Sigmoid colon (tissue), 7 donors: Measurements from ENCODE around the gene EN2. TPM values are rescaled to one million over a fixed set of nuclear protein-coding genes. Genes with fewer than 3 reads are reported as not detected.

ENCODE experiments used
- DNase-seq: peaks from one replicate; pipeline ENCODE4 v3.0.0-alpha.2; 2019
- H3K27ac ChIP-seq, 4 donors: fragments of 200-600 bp; sonication (generic); one replicate each; pipeline ENCODE4 v1.5.1; 2016 to 2019; ENCODE audit warnings: mild to moderate bottlenecking in 1 of 4
- H3K27me3 ChIP-seq, 3 donors: fragments of 200-600 bp; sonication (generic); one replicate each; pipeline ENCODE4 v1.5.1; 2019; ENCODE audit warnings: mild to moderate bottlenecking in 1 of 3
- H3K36me3 ChIP-seq, 4 donors: fragments of 200-600 bp; sonication (generic); one replicate each; pipeline ENCODE4 v1.5.1; 2016 to 2019
- H3K4me1 ChIP-seq, 4 donors: fragments of 200-600 bp; sonication (generic); one replicate each; pipeline ENCODE4 v1.5.1; 2017 to 2019
- H3K4me3 ChIP-seq, 4 donors: fragments of 200-600 bp; sonication (generic); one replicate each; pipeline ENCODE4 v1.5.1; 2017 to 2019; ENCODE audit warnings: mild to moderate bottlenecking in 2 of 4, moderate library complexity in 1 of 4
- H3K9me3 ChIP-seq, 4 donors: fragments of 200-600 bp in 3 of 4; sonication (generic) in 3 of 4; one replicate each; pipeline versions ENCODE4 v1.5.1 to v1.6.1; 2013 to 2019
- CTCF ChIP-seq, 4 experiments: fragments of 450-650 bp in 3 of 4; fragments of 200-600 bp in 1 of 4; IDR thresholded peaks; one replicate each; pipeline ENCODE4 v1.5.1; 2016 to 2019; ENCODE audit warnings: antibody characterized with exemption in 4 of 4, mild to moderate bottlenecking in 3 of 4, moderate library complexity in 2 of 4
- EP300 ChIP-seq, 4 donors: sonication (generic); formaldehyde crosslinking; IDR thresholded peaks; one replicate each; pipeline ENCODE4 v1.6.1; 2017; ENCODE audit warnings: antibody characterized with exemption in 4 of 4
- POLR2A ChIP-seq, 2 donors: fragments of 450-650 bp; IDR thresholded peaks; one replicate each; pipeline ENCODE4 v1.6.1; 2016; ENCODE audit warnings: antibody characterized with exemption in 2 of 2, mild to moderate bottlenecking in 2 of 2, moderate library complexity in 2 of 2
- POLR2AphosphoS5 ChIP-seq, 4 donors: sonication (generic); formaldehyde crosslinking; IDR thresholded peaks; one replicate each; pipeline ENCODE4 v1.6.1; 2017; ENCODE audit warnings: antibody characterized with exemption in 4 of 4
- WGBS, 2 donors: extraction: QIAGEN DNeasy Blood & Tissue Kit; methylation state at CpG; one replicate each; pipeline ENCODE4 v1.1.7; 2013; 5-methylcytosine and 5-hydroxymethylcytosine counted together
- intact Hi-C: fragments of 100-400 bp; cut with DNase I; formaldehyde crosslinking; loops from one replicate; pipeline ENCODE4 v1.15.1; 2023
- polyA plus RNA-seq, 3 donors: library from polyadenylated mRNA; stranded (reverse); fragments of 200-250 nt; gene quantifications; one replicate each; pipeline ENCODE4 v1.2.3, GENCODE V29; 2013
- total RNA-seq, 4 donors: library from RNA; depleted of rRNA; stranded (reverse); fragments of >200 nt; gene quantifications; one replicate each; pipeline ENCODE4 v1.1.0, GENCODE V29; 2016
- donor health status: healthy with polysubstance abuse.
- donor health status: Bipolar disorder and iron deficiency.
- donor health status: healthy.

EN2 gene
- total and polyA plus RNA-seq, 7 donors, result 0.14 to 0.16 TPM; not detected in 5

- H3K4me3 ChIP-seq, result no peak overlapping the region
- WGBS, 2 donors, result 77 to 89% methylated on average over 18 of the region's 18 CpGs
- intact Hi-C loops, result no loop called here
- no peak overlapping the region for H3K27ac ChIP-seq
- H3K36me3 ChIP-seq, result no peaks in the 10 kb centered on the region
- peaks cover 9 to 77% (median 32%) of the 10 kb centered on the region in 3 donors for H3K27me3 ChIP-seq
- no peaks in the 10 kb centered on the region for H3K9me3 ChIP-seq
- TF ChIP-seq EP300 (IDR thresholded peaks at IDR 0.05), result no peak
- TF ChIP-seq CTCF (IDR thresholded peaks at IDR 0.05), result no peak
- TF ChIP-seq POLR2A (IDR thresholded peaks at IDR 0.05), result no peak
- TF ChIP-seq POLR2AphosphoS5 (IDR thresholded peaks at IDR 0.05), result no peak
- DNase-seq, result no peak
- peaks cover 0 to 15% (median 9%) of the 10 kb centered on the region in 4 donors for H3K4me1 ChIP-seq
Observed at GRCh38 chr7:155486783-155487508, 29.0 kb downstream of the EN2 start.

DNA sequence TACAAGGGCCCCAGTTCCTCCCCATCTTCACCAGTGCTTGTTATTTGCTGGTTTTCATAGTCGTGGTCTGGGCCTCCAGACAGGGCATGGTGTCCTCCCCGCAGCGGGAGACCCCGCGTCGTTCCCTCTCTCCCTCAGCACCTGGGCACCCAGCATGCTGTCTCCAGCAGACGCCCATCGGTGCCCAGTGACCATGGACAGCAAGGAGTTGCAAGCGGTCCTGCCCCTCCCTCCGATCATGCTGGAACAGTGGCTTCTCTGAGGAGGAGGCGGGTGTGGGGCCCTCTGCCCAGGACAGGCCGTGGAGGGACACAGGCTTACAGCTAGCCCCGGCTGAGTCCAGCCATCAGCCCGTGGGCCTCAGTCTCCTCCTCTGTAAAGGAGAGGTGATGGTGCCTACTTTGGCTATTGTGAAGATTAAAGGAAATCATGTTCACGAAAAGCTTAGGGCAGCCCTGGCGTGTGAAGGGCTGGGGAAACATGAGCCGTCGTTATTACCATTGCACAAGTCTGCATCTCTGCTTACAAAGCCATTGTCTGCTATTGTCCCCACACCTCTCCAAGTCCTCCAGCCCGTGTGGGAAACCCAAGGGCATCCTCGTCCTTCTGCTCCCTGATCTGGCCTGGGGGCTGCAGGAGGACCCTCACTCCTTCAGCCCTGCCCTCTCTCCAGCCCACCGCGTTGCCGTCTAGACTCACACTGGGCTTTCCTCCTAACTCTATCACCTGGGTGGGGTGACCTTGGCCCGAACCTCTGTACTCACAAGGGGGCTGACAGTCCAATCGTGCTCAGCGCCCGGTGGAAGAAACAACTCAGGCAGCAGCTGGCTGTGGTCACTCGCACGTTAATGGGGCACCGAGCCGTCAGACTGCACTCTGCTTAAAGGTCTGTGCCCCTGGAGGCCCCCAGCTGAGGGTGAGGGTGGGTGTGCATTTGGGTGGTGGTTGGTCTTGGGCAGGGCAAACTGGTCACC is 29.9 kb downstream of the EN2 start:
- Histone ChIP-seq H3K4me1 (peaks cover 0 to 15% (median 9%) of the 10 kb centered on the region in 4 donors), H3K9me3 (no peaks in the 10 kb centered on the region), H3K36me3 (no peaks in the 10 kb centered on the region), H3K4me3 (no peak overlapping the region), H3K27ac (no peak overlapping the region), H3K27me3 (peaks cover 9 to 70% (median 30%) of the 10 kb centered on the region in 3 donors)
- WGBS, 2 donors, result 72 to 81% methylated on average over 31 of the region's 31 CpGs
- no peak for DNase-seq
- intact Hi-C loops, result no loop called here
- no peak for TF ChIP-seq EP300 (IDR thresholded peaks at IDR 0.05)

DNA sequence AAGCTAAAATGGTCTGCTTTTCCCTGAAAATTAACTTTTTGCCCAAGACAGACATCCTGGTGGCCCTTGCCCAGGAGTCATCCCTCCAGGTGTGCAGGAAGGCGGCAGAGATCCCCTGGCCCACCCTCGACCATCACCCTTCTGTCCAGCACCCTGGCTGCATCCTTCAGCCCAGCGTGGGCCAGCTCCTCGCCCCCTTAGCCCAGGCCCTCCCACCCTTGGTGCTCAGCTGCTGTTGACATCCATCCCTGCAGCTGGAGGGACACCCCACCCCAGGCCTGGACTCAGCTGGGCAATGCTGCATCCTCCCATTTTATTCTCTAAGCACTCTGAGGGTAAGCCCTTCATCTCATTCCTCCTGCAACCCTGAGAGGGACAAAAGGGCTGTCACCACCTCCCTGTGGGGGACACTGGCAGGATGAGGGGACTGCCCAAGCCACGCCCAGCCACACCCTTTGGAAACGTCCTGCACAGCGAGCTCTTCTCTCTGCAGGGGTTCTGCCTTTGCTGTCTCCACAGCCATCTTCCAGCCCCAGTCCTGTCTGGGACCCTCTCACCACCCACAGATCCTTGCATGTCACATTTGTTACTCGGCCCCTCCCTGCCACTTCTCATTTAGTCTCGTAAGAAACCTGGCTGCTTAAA is 30.7 kb downstream of the EN2 start:
- Histone ChIP-seq H3K36me3 (no peaks in the 10 kb centered on the region), H3K27me3 (peaks cover 9 to 62% (median 22%) of the 10 kb centered on the region in 3 donors), H3K4me1 (peaks cover 0 to 15% (median 9%) of the 10 kb centered on the region in 4 donors), H3K27ac (no peak overlapping the region), H3K9me3 (no peaks in the 10 kb centered on the region), H3K4me3 (no peak overlapping the region)
- no peak for TF ChIP-seq CTCF (IDR thresholded peaks at IDR 0.05)
- TF ChIP-seq EP300 (IDR thresholded peaks at IDR 0.05), result no peak
- TF ChIP-seq POLR2A (IDR thresholded peaks at IDR 0.05), result no peak
- TF ChIP-seq POLR2AphosphoS5 (IDR thresholded peaks at IDR 0.05), result no peak
- 37 to 60% methylated on average over 9 of the region's 9 CpGs for WGBS, 2 donors
- no peak for DNase-seq
- intact Hi-C loops, result no loop called here

- Histone ChIP-seq H3K27ac (no peak overlapping the region), H3K27me3 (peaks cover 9 to 61% (median 17%) of the 10 kb centered on the region in 3 donors), H3K36me3 (no peaks in the 10 kb centered on the region), H3K9me3 (no peaks in the 10 kb centered on the region), H3K4me3 (no peak overlapping the region), H3K4me1 (peaks cover 0 to 15% (median 9%) of the 10 kb centered on the region in 4 donors)
- no peak for DNase-seq
- intact Hi-C loops, result no loop called here
- no peak for TF ChIP-seq POLR2A (IDR thresholded peaks at IDR 0.05)
- TF ChIP-seq POLR2AphosphoS5 (IDR thresholded peaks at IDR 0.05), result no peak
- no peak for TF ChIP-seq CTCF (IDR thresholded peaks at IDR 0.05)
- no peak for TF ChIP-seq EP300 (IDR thresholded peaks at IDR 0.05)
- whole genome bisulfite sequencing, 2 donors, result 64 to 80% methylated on average over 20 of the region's 20 CpGs
Observed at GRCh38 chr7:155489158-155489840, 31.4 kb downstream of the EN2 start.
